Choroid plexus epithelial cell (primary cell): Measurements from ENCODE around the gene TIGD3.
A peak's percentile ranks its signal among the peaks of the same experiment; 100 is the strongest.

Experiments
- DNase-seq: peaks from one replicate; pipeline ENCODE4 v3.0.0-alpha.2; 2010; ENCODE audit warnings: low read depth
- H3K4me3 ChIP-seq: 2 replicates; pipeline ENCODE4 v1.5.1; 2011; ENCODE audit warnings: low read depth, mild to moderate bottlenecking, control low read depth, low read length, moderate library complexity
- CTCF ChIP-seq: conservative IDR thresholded peaks from 2 replicates; pipeline ENCODE4 v1.5.1; 2011; ENCODE audit warnings: low read depth, mild to moderate bottlenecking, control low read depth, inconsistent platforms, low read length, moderate library complexity

TIGD3 gene

DNA sequence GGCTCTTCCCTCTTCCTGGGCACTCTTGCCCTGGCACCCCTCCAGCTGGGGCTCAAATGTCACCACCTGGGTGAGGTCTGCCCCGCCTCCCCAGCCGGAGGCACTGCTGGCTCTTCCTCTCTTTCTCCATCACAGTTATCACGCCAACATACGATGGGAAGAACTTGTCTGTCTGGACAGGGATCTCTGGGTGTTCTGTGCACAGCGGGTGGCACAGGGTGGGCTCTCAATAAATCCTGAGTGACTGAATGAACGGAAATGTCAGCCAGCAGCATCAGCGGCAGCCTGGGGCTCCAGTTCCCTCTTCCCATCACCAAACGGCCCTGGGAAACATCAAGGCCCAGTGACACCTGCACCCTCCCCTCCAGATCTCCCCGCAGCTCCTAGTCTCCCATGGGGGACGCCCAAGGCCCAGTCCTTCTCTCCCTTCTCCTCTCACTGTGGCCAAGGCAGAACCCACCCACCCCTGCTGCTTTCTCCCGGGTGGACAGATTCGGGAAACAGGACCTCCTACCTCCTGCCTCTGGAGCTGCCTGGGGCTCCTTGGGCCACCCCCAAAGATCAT is 28.3 kb downstream of the TIGD3 start:
- H3K4me3 ChIP-seq = peak overlapping the region; percentile 37
- DNase-seq = no peak
- no peak for TF ChIP-seq CTCF

DNA sequence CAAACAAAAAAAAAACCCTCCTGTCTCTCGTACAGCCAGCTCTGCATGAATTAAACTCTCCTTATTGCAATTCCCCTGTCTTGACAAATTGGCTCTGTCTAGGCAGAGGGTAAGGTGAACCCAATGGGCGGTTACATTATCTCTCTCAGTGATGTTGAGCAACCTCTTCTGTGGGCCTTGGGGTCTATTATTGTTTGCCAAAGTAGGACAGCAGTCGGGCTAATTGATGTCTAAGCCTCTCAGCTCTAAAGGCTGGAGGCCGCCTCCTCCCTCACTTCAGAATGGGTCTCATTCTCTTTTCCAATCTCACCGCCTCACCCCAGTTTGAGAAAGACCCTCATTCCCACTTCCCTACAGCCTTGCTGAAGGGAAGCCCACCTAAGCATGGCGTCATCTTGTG is 29.2 kb downstream of the TIGD3 start:
- DNase-seq = no peak
- no peak overlapping the region for H3K4me3 ChIP-seq
- no peak for TF ChIP-seq CTCF

DNA sequence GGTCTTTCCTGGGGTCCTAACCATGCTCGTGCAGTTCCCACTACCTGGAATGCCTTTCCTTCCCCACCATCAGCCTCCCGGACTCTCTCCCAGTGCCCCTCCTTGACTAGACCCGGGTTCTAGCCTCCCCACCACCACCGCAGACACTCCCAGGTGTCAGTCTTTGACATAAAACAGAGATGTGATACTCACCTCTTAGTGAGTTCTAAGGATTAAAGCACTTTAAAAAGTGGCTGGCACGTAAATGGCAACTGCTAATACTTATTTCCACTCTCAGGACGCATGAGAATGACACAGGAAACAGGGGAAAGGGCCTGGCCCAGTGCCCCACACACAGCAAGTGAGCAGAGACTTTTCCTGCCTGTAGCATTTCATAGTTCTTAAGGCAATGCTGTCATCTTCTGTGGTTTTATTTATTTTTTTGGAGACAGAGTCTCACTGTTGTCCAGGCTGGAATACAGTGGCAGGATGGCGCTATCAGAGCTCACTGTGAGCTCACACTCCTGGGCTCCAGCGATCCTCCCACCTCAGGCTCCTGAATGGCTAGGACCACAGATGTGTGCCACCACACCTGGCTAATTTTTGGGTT is 29.8 kb downstream of the TIGD3 start:
- no peak overlapping the region for H3K4me3 ChIP-seq
- TF ChIP-seq CTCF = no peak
- DNase-seq = peak; percentile 47

DNA sequence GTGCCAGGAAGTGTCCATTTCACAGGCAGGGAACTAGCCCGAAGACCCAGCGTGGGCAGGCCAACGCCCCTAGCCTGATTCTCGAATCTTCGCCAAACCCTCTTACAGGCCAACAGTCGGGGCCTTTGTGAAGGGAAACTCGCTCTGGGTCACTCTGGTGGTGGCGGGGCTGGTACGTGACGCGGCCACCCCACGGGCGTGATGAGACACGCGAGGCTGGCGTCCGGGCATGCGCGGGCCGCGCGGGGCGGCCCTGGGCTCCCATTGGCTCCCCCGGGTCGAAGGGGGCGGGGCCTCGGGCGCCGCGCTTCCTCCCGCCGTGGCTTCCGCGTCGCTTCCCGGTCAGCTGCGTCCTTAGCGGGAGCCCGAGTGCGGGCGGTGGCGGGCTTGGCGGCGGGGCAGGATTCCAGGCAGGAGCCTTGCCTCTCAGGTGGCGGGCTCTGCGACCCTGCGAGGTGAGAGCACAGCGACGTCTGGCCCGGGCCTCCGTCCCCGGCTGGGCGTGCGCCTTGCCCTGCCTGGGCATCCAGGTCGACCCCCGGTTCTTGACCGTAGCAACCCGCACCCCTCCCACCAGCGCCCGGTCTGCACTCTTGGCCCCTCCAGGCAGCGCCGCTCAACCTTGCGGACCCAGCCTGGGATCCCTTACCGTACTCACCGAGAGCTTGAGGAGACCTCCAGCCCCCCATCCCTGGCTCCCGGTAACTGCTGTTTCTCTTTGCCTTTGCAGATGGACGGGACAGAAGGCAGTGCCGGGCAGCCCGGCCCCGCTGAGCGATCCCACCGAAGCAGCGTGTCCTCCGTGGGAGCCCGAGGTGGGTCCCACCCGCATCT is 32.0 kb downstream of the TIGD3 start, which contains the start of gene FRMD8:
FRMD8 (plus strand) TSS at position 331 of the 834 bp plus-strand sequence; CDS start at position 731, 400 bp downstream.
- peak; percentile 74 for DNase-seq
- no peak for TF ChIP-seq CTCF
- peak within 1 kb of the TSS; percentile 92 for H3K4me3 ChIP-seq

DNA sequence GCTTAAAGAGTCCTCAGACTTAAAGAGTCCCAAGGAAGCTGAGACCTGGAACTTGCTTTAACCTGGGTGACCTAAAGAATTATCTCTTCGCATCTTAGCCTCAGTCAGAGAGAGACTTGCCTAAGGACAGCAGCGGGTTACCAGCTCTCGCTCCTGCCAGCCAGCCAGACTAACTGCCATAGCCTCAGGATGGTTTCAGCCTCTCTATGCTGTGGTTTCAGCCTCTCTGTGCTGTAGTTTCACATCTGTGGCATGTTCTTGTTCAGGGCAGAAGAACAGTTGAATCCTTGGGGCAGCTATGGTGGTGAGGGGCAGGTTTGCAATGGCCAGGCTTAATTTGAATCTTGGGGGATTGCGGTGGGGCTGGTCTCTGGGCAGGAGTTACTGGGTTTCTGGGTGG is 34.2 kb downstream of the TIGD3 start:
- TF ChIP-seq CTCF = no peak
- H3K4me3 ChIP-seq = peak overlapping the region; percentile 22
- peak; percentile 27 for DNase-seq

DNA sequence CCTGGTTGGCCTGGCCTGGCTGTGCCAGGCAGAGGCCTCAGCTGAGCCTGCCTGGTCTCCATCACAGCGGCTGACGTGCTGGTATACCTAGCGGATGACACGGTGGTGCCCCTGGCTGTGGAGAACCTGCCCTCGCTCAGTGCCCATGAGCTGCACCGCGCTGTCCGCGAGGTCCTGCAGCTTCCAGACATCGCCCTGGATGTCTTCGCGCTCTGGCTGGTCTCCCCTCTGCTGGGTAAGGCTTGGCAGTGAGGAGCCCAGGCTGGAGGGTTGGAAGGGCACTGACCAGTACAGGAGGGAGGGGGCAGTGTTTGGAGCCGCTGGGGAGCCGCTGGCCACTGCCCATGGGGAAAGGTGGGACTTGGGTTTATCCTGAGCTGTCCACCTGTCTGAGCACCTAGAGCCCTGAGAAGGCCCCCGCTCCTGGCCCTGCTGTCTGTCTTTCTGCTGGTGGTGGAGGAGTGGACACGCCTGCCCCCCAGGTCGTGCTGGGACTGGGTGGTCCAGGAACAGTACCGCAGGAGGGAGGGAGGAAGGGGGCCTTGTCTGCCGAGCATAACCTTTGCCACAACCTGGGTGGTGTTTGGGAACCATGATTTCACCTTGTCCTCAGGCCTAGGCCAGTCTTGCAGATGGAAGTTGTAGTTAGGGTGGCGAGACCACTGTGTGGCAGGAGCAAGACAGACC is 34.9 kb downstream of the TIGD3 start:
- no peak overlapping the region for H3K4me3 ChIP-seq
- DNase-seq = no peak
- TF ChIP-seq CTCF = no peak
